ENCODE data around the gene RASSF6.

GRCh38 chr4:73650250-73650649, 30.0 kb upstream of the RASSF6 start:
- TF ChIP-seq POLR2AphosphoS5 (IDR thresholded peaks at IDR 0.05; ENCODE audit: low read depth, low read length) (no peak), SIN3A (IDR thresholded peaks at IDR 0.05; ENCODE audit: borderline replicate concordance, insufficient read depth, low read length) (no peak), TAF1 (IDR thresholded peaks at IDR 0.05; ENCODE audit: borderline replicate concordance, insufficient read depth, low read length) (no peak), REST (IDR thresholded peaks at IDR 0.05; ENCODE audit: insufficient read depth in 1 of 2, low read depth in 2 of 2, low read length in 2 of 2) (no peak), FOXP2 (optimal IDR thresholded peaks at IDR 0.05; ENCODE audit: borderline replicate concordance, extremely low read depth, extremely low read length, insufficient read depth) (no peak)
